Osteoblast (primary cell): Measurements from ENCODE around the gene MARCHF3. TPM values are rescaled to one million over a fixed set of nuclear protein-coding genes. Genes with fewer than 3 reads are reported as not detected.
A peak's percentile ranks its signal among the peaks of the same experiment; 100 is the strongest.

Experiments
- DNase-seq: peaks from one replicate; pipeline ENCODE4 v3.0.0; 2011; ENCODE audit warnings: low spot score, mixed read lengths; ENCODE audit not compliant: insufficient read length; ENCODE audit errors: missing footprints
- H2AFZ ChIP-seq: 2 replicates; pipeline ENCODE4 v1.6.0; 2011; ENCODE audit warnings: mild to moderate bottlenecking, low read length
- H3K27ac ChIP-seq: 2 replicates; pipeline ENCODE4 v1.5.1; 2011; ENCODE audit warnings: mild to moderate bottlenecking, low read depth, low read length, moderate library complexity
- H3K27me3 ChIP-seq: 2 replicates; pipeline ENCODE4 v1.6.0; 2012; ENCODE audit warnings: mild to moderate bottlenecking, control low read depth, inconsistent platforms, low read length, moderate library complexity; ENCODE audit not compliant: insufficient read depth
- H3K36me3 ChIP-seq: 2 replicates; pipeline ENCODE4 v1.5.1; 2011; ENCODE audit warnings: mild to moderate bottlenecking, low read length, control low read depth, moderate library complexity; ENCODE audit not compliant: insufficient read depth
- H3K4me1 ChIP-seq: 2 replicates; pipeline ENCODE4 v1.5.1; 2011; ENCODE audit warnings: mild to moderate bottlenecking, low read length, control low read depth, moderate library complexity; ENCODE audit not compliant: insufficient read depth
- H3K4me2 ChIP-seq: 2 replicates; pipeline ENCODE4 v1.6.0; 2011; ENCODE audit warnings: mild to moderate bottlenecking, low read length; ENCODE audit not compliant: insufficient read depth
- H3K4me3 ChIP-seq: fragments of 200-600 bp; sonication (generic); 3 replicates; pipeline ENCODE4 v1.5.1; 2012; ENCODE audit warnings: mild to moderate bottlenecking, low read length, inconsistent platforms; ENCODE audit not compliant: insufficient read depth
- H3K79me2 ChIP-seq: 2 replicates; pipeline ENCODE4 v1.6.0; 2012; ENCODE audit warnings: mild to moderate bottlenecking, low read length, control low read depth, inconsistent platforms; ENCODE audit not compliant: insufficient read depth
- H3K9me3 ChIP-seq: 2 replicates; pipeline ENCODE4 v1.5.1; 2011; ENCODE audit warnings: low read depth, low read length, control low read depth
- H4K20me1 ChIP-seq: 2 replicates; pipeline ENCODE4 v1.6.0; 2012; ENCODE audit warnings: mild to moderate bottlenecking, low read length, control low read depth; ENCODE audit not compliant: insufficient read depth
- CTCF ChIP-seq: IDR thresholded peaks from 2 replicates; pipeline ENCODE4 v1.5.1; 2011; ENCODE audit warnings: mild to moderate bottlenecking, low read depth, low read length, moderate library complexity; ENCODE audit errors: extremely low read depth
- total RNA-seq: library from RNA; depleted of rRNA; stranded (reverse); fragments of >200 nt; gene quantifications from 2 replicates; pipeline ENCODE4 v1.2.3, GENCODE V29; 2012

Gene MARCHF3
- total RNA-seq, 1 donor, result 2.2 TPM

GRCh38 chr5:126837242-126837641 lies 193.1 kb downstream of the MARCHF3 start:
- no peak overlapping the region for H2AFZ ChIP-seq
- H4K20me1 ChIP-seq, result no peaks in the 10 kb centered on the region
- H3K36me3 ChIP-seq, result peaks cover 6% of the 10 kb centered on the region
- no peaks in the 10 kb centered on the region for H3K79me2 ChIP-seq
- no peak overlapping the region for H3K4me3 ChIP-seq
- no peak for DNase-seq
- H3K4me1 ChIP-seq, result no peaks in the 10 kb centered on the region
- no peaks in the 10 kb centered on the region for H3K9me3 ChIP-seq
- no peak overlapping the region for H3K4me2 ChIP-seq
- no peaks in the 10 kb centered on the region for H3K27me3 ChIP-seq
- no peak for TF ChIP-seq CTCF
- no peak overlapping the region for H3K27ac ChIP-seq

GRCh38 chr5:126836778-126837177 lies 193.6 kb downstream of the MARCHF3 start:
- Histone ChIP-seq H2AFZ (no peak overlapping the region), H3K27ac (no peak overlapping the region), H3K4me2 (no peak overlapping the region), H3K36me3 (peaks cover 6% of the 10 kb centered on the region), H3K9me3 (no peaks in the 10 kb centered on the region), H3K79me2 (no peaks in the 10 kb centered on the region), H3K27me3 (no peaks in the 10 kb centered on the region), H3K4me1 (no peaks in the 10 kb centered on the region), H4K20me1 (no peaks in the 10 kb centered on the region), H3K4me3 (no peak overlapping the region)
- DNase-seq, result peak; percentile 52
- TF ChIP-seq CTCF, result no peak

- no peaks in the 10 kb centered on the region for H4K20me1 ChIP-seq
- no peak for TF ChIP-seq CTCF
- H3K9me3 ChIP-seq, result no peaks in the 10 kb centered on the region
- no peaks in the 10 kb centered on the region for H3K4me1 ChIP-seq
- no peak overlapping the region for H3K4me2 ChIP-seq
- DNase-seq, result no peak
- no peaks in the 10 kb centered on the region for H3K79me2 ChIP-seq
- H3K4me3 ChIP-seq, result no peak overlapping the region
- H3K27ac ChIP-seq, result no peak overlapping the region
- no peaks in the 10 kb centered on the region for H3K27me3 ChIP-seq
- peaks cover 26% of the 10 kb centered on the region for H3K36me3 ChIP-seq
- H2AFZ ChIP-seq, result no peak overlapping the region
Measured at GRCh38 chr5:126831156-126831555, 199.2 kb downstream of the MARCHF3 start.

GRCh38 chr5:126830061-126830460 lies 200.3 kb downstream of the MARCHF3 start:
- no peaks in the 10 kb centered on the region for H3K27me3 ChIP-seq
- H3K9me3 ChIP-seq, result no peaks in the 10 kb centered on the region
- no peaks in the 10 kb centered on the region for H4K20me1 ChIP-seq
- no peak for TF ChIP-seq CTCF
- no peak for DNase-seq
- no peak overlapping the region for H3K4me2 ChIP-seq
- peaks cover 32% of the 10 kb centered on the region for H3K36me3 ChIP-seq
- H3K79me2 ChIP-seq, result peaks cover 2% of the 10 kb centered on the region
- H2AFZ ChIP-seq, result no peak overlapping the region
- no peak overlapping the region for H3K27ac ChIP-seq
- no peak overlapping the region for H3K4me3 ChIP-seq
- H3K4me1 ChIP-seq, result no peaks in the 10 kb centered on the region
